CD4-positive, alpha-beta T cell treated with Interleukin-1 beta for 1 hour (primary cell): ENCODE measurements around the gene SH2D5.
"Not testable (repeated sequence)": the region's sequence is repeated elsewhere in the genome, so short reads cannot be mapped to it uniquely, and the experiment has no call there.

Experiments used
- DNase-seq, 2 donors: peaks; one replicate each; pipeline ENCODE4 v3.0.0-alpha.2; 2020 to 2022

SH2D5 gene

DNA sequence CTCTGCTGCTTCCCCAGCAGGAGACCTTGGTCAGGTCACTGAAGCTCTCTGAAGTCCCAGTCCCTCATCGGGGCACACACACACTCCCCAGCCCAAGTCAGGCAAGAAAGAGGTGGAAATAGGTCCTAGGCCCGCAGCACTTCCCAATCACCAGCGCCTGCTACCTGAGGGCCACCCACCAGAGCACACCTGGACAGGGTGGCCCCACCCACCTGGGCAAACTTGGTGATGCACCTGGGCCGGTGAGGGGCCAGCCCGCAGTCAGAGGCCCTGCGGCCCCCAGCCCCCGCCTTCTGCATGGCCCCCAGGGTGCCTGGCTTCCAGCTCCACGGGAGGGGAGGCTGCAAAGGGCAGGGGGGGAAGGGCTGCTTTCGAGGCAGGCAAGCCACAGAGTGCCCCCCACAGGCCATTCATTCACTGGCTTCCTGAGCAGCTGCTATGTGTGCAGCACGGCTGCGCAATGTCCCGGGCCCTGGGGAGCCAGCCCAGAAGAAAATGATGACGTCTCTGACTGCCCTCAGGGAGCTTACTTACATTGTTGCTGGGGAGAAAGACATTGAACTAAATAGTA lies 4.7 kb downstream of the SH2D5 start:
- no peak for DNase-seq

DNA sequence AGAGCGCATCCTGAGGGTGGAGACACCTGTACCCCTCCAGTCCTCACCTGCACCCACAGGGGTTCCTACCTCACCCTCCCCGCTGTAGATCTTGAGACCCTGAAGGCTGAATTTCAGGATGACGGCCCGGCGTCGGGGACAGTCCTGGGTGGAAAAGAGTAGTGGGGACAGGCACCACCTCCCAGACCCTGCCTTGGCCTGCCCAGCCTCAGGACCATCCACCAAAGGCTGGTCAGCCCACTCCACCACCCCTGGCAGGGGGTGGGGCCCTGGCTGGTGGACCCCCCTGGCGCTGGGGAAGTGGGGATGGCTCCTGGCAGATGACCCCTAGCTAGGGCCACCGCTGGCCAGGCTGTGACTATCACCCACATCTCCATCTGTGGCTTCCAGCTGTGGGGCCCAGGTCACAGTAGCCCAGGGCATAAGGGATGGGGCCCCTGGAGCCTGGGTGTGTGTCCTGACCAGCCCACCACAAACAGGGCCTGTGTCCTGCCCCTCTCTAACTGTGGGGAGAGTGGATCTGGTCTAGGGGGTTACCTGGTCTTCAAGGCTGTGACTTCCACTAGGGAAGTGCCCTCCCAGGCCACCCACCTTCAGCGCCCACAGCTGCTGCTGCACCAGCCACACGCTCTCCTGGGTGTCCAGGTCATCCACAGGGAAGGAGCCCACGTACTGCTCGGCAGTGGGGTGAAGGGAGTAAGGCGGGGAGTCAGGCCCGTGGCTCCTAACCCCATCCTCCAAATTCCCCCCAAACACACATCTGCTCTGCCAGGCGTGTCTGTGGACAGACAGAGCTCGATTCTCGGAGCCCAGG lies 5.4 kb downstream of the SH2D5 start:
- DNase-seq: no peak

DNA sequence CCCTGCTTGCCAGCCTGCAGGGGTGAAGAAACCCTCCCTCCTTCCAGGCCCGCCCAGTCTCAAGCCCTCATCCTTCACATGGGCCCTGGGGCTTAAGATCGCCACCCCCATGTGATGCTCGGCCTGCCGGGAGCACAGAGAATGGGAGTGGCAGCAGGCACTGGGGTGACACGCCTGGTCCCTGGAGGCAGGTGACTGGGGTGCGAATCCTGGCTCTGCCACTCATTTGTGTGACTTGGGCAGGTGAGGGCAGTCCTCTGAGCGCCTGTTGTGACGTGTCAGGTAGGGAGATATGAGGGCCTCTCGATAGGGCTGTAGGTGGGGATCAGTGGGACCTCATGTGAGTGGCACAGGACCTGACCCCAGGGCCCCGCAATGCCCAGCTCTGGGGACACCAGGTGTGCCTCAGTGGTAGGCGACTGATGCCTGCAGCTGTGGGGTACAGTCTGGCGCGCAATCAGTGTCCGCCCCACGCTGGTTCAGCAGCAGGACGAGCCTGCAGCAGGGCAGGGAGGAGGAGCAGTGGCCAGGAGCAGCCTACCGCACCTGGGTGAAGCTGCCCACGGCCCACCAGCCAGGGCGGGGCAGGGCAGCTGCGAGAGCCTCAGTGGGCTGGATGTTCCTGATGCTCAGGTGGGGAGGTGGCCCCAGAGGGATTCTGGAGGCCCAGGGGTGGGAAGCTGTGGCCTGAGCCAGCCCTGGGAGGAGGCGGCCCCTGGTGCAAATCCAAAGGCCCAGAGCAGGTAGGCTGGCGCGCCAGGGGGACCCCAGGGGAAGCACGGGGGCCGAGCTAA lies 6.2 kb downstream of the SH2D5 start:
- no peak for DNase-seq

DNA sequence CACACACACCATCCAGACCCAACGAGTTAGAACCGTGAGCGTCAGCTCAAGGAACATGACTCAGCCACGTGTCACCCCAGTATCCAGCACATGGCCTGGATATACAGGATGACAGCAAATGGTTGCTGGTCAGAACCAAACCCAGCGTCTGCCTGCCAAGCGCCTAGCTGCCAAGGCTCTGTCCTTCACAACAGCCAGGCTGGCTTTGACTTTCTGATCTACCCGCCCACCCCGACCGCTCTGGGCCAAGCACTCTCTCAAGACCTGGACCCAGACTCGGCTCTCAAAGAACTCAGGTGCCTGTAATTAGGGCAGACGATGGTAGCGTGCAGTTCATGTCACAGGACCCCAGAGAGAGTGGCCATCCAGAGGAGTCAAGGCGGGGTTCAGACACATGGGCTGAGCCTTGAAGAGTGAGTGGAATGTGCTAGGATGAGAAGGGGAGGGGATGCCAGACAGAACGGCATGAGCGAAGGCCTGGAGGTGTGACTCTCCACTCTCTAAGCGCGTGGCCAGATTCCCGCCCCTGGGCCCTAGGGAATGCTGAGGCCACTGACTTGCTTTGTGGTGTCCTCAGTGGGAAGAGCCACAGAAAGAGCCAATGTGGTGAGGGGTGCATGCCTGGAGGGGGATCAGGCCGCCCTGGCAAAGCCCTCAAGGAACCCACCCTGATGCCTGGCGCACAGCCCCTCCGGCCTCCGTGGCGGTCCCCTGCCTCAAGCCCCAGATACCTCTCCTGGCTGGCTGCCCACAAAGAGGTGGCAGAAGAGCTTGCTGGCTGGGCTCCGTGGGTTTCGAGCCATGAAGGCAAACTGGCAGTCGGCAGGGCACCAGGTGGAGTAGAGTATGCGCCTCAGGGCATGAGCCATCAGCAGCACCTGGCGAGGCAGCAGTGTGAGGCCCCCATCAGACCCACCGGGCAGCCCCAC lies 7.0 kb downstream of the SH2D5 start:
- no peak for DNase-seq

DNA sequence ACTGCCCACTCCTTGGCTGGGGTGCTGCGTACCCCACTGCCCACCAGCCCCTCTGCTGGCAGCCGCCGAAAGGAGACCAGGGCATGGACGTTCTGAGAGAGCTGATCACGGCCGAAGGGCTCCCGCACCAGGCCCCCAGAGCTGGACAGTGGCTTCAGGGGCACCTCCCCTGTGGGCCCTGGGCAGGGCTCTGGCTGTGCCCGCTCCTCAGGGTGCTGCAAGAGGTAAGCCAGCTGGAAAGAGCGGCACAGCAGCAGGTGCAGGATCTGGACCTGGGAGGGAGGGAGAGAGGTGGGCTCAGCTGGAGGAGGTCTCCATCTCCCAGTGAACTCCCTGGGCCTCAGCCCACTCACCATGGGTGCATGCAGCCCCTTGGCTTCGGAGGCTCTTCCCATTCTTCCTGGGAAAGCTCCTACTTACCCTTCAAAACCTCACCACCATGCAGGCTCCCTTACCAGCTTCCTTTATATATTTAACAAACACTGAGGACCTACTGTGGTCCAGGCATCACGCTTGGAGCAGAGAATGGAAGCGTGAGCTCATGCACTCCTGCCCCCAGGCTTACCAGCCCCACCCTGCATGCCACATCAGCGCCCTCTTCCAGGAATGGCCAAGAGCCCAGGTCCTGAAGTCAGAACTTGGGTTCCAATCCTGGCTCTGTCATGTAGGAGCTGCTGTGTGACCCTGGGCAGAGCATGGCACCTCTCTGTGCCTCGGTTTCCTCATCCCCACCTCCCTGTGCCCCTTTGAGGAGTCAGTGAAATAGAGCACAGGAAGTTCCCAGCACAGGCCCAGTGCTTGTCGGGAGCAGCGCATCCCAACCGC lies 7.9 kb downstream of the SH2D5 start:
- DNase-seq: no peak

DNA sequence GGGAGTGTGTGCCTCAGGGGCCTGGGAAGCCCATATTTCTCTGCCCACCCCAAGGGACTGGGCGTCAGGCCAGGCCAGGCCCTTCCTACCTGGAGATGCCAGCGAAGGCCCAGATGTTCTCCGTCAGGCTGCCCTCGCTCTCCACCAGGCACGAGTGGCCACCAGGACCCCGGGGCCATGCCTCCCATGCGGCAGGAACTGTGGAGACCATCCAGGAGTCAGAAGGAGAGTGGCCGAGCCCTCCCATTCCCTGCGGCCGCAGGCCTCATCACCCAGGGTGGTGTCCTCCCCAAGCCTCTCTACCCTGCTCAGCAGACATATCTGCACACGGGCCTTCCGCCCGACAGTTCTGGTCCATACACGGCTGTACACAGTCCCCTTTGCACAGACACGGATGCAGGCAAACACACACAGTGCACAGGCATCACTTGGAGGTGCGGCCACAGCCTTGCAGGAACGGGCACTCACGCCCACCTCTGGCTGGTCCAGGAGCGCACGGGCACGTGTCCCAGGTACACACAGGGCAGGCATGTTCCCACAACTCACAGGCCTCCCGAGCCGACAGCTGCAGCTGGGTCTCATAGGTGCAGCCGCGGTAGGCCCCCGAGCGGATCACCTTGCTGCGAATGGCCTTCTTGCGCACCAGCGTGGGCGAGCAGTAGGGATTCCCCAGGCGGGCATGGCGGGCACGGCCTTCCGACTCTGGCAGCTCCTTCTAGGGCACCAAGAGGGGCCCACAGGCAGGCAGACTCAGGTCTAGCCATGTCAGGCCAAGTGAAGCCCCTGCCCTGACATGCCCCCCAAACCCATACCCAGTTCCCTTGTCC lies 8.8 kb downstream of the SH2D5 start:
- no peak for DNase-seq

DNA sequence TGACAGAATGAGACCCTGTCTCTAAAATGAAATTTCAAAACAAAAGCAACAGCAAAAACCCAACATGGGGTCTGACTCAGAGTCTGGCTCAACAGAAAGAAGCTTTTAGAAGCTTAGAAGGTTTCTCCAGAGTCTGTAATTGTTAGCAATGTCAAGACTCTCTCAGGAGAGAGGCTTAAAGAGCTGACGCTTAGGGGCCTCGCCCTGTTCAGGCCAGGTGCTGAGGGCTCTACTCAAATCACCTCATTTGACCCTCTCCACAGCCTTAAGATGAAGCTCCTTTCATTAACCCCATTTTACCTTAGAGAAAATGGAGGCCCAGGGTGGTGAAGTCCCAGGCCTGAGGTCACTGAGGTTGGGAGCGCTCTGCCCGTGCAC lies 9.4 kb downstream of the SH2D5 start:
- DNase-seq: no peak

DNA sequence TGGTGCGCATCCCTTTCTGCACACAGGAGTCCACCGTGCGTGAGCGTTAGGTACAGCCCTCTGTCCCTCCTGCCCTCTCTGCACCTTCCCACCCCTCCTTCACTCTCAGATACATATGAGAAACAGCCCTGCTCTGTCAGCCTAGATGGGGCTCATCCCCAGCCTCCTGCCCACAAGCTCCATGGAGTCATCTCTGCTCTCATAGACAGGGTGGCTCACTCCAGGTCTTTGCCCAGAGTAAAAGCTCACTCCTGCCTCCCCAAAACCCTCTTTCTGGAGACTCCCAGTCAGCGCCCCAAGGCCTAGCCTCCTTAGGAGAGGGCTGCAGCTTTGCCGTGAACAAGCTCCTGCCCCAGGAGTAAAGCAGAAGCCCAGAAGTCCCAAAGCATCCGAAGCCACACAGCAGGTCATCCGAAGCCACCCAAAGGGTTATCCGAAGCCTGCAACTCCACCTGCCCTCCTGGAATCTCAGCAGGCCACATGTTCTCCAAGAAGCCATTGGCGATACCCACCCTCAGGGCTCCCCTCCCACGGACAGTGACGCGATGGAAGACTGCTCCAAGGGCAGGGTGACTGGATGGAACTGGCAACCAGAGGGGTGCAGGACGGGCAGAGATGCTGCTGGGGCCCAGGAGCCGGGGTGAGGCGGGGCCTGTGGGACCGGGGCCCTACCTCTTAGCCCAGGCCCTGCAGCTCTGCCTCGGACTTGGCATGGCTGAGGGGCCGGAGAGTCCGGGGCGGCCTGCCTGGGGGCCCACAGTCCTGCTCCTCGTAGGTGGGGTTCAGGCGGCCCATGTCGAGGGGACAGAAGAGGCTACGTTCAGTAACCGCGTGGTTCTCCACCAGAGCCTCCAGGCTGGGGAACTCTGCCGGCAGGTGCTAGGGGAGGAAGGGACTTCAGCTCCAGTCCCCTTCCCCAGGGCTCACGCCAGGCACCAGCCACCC lies 11.1 kb downstream of the SH2D5 start:
- DNase-seq: no peak

DNA sequence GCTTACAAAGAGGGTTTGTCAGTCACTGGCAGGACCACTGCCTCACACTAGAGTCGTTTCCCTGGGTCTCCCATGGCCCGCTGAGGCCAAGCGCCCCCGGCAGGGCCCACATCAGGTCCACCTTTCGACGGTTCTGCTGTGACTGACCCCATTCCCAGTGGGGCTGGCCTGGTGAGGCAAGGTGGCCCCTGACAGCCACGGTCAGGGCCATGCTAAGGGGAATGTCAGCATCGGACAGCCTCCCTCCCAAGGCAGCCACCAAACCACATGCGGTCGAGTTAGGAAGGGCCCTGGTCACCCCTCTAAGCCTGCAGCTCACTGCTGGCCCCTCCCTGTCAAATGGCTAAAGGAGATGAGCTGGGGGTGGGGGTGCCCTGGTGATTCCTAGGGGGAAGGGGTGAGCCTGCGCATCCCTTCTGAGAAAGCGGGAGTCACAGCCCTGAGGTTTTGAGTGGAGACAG lies 11.8 kb downstream of the SH2D5 start:
- DNase-seq: no peak

DNA sequence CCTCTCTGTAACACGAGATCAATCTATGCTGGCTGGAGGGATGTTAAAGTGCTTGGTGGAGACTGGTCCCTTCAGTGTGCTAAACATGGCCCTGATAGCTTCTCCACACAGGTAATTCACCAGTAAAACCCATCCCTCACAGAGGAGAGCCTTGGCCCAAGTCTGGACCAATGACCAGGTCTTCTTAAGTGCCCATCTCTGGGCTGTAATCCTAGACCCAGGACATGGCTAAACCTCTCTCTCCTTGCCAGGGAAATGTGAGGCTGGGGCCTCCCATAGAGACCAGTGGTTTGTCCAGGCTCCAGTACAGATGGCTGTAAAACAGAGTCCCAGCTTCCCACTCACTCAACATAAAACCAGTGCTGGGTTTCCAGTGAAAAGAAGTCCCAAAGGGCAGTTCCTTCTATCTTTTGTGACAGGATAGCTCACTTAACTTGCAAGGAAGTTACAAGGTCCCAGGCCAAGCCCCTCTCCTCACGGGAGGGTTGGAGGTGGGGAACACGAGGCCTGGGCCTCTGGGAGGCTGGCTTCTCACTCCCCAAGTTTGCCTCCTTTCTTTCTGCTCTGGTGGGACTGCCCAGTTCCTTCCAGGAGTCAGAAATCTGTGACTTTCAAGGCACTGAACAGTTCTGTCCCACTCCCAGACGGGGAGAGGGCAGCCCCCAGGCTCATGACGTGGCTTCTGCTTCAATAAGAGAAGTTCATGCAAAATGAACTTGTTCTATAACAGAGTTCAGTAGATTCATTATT lies 12.5 kb downstream of the SH2D5 start:
- no peak for DNase-seq

DNA sequence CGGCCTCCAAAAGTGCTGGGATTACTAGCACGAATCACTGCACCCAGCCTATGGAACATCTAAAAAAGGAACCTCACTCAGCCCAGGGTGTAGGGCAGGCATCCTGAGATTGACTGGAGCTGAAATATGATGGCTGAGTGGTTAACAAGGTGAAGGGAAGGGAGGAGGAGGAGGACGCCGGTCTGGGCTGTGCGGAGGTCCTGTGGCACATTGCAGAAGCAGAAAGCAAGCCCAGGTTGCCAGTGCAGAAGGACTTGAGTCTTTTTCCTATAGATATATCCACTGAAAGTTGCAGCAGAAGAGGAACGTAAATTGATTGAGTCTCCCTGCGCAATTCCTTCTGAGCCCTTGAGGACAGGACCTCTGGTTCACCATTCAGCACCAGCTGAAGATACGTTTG lies 13.2 kb downstream of the SH2D5 start:
- no peak for DNase-seq

DNA sequence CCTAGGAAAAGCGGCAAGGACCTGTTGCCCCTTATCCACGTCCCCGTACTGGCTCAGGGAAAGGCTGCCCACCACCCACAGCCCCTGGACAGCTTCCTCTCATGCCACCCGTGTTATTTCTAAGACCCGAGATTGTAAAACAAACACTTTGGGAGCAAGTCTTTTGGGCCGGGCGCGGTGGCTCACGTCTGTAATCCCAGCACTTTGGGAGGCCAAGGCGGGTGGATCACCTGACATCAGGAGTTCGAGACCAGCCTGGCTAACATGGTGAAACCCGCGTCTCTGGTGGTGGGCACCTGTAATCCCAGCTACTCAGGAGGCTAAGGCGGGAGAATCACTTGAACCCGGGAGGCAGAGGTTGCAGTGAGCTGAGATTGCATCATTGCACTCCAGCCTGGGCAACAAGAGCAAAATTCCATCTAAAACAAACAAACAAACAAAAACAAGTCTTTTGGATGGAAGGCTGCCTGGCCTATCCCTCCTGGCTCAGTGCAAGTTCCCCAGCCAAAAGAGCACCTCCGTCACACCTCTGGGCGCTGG lies 14.1 kb downstream of the SH2D5 start:
- DNase-seq: not testable (repeated sequence)

DNA sequence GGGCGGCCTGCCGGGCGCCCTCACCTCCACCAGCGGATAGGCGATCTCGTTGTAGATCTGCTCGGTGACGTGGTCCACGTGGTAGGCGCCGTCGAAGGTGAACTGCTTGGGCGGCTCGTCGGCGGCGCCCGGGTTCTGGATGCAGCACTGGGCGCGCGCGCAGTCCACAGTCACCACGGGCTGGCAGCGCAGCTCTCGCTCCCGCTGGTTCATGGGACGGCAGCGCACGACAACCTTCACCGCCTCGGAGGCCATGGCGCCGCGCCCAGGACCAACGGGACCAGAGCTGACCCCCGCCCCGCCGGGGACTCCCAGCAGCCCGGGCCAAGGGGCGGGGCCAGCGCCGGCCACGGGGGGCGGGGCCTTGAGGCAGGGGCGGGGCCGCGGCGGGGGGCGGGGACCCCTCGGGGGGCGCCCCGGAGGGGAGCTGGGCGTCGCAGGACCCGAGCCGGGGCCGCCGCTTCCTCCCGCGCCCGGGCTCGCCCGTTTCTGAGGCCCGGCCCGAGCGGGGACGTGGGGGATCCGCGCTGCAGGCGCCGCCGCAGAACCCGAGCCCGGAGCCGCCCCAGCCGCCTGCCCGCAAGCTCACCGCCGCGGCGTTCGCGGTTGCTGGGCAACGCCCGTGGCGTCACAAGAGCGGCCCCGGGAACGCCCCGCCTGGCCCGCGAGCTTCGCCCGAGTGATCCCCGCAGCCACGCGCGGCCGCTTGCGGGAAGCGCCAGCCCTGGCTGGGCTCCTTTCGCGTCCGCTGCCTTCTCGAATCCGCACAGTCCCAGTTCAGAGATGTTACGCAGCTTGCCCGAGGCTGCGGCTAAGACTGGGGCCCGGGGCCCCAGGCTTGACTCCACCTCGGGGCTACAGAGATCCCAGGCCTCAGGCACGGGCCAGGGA lies 14.8 kb downstream of the SH2D5 start, which contains the start of gene KIF17:
Gene KIF17, minus strand, starts transcription at position 556 of the 891 bp plus-strand sequence. Its CDS starts 301 bp downstream, at position 255.
- DNase-seq: peak; percentile 77 to 85

DNA sequence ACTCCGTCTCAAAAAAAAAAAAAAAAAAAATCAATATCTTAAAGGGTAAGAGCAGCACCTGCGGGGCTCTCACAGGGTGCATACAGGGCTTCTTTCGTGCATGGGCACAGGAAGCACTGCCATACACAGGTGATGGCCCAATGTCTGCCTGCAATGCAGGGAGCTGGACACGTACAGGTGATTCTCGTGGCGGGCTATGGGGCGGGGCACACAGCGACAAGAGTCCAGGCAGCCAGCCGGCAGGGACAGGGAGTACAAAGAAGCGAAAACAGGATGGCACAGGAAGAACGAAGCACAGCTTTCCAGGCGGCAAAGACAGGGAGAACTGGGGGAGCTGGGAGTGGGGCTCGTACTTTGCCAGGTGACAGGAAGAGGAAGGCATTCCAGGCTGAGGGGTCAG lies 16.3 kb downstream of the SH2D5 start:
- DNase-seq: no peak

DNA sequence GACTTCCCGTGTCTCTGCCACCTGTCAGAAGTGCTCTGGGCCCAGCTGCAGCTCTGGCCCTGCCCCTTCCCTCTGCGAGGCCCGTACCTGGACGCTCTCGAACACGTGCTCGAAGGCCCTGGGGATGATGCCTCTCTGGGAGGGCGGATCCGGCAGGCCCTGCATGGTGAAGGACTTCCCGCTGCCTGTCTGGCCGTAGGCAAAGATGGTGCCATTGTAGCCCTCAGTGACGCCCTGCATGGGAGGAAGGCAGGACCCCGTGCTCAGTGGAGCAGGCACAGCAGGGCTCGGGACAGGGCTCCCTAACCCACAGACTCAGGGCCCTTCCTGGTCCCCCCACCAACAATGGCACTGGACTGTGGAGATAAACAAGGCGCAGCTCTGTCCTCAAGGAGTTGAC lies 17.1 kb downstream of the SH2D5 start:
- DNase-seq: no peak

DNA sequence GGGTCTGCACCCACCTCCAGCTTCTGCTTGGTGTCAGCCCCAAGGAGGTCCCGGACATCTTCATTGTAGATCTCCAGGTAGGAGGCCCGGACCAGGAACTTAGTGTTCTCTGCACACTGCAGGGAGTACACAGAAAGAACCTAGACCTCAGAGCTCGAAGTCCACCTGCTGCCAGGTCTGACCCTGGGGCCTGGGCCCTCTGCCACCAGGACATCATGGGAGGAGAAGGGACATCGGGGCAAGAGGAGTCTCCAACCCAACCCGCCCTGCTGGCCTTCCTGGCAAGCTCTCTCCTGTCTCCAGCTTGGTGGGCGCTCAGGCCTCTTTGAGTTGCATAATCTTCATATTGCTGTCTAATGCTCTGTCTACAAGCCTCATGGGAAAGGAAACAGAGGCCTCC lies 19.1 kb downstream of the SH2D5 start:
- no peak for DNase-seq

DNA sequence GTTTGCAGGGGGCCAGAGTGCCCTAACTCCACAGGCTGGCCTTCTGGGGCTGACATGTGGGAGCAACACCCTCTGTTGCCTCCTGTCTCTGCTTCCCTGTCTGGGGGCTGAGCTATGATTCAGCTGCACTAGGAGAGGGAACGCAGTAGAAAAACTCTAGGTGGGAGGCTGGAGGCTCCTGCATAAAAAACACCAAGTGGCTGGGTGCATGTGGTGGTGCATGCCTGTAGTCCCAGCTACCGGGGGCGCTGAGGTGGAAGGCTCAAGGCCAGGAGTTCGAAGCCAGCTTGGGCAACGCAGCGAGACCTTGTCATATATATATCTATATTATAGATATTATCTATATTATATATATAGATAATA lies 20.3 kb downstream of the SH2D5 start:
- no peak for DNase-seq
